ENCODE results near the gene RGL2. TPM values are rescaled to one million over a fixed set of nuclear protein-coding genes. Genes with fewer than 3 reads are reported as not detected.

The RGL2 gene
- total and polyA plus RNA-seq, 10 of the 15 experiments (the other 5 are each of a cell fraction or from before 2014, with no cell fraction given): 0.84 to 21.2 (median 6.8) TPM

- intact Hi-C loops (cut with micrococcal nuclease; ENCODE audit: unreplicated experiment): no loop called here
- TF ChIP-seq PAX8 (IDR thresholded peaks at IDR 0.05): no peak
- TF ChIP-seq LARP7 (IDR thresholded peaks at IDR 0.05): no peak
- TF ChIP-seq ESRRA (IDR thresholded peaks at IDR 0.05; ENCODE audit: low read length): no peak
- TF ChIP-seq, protein P1, sequence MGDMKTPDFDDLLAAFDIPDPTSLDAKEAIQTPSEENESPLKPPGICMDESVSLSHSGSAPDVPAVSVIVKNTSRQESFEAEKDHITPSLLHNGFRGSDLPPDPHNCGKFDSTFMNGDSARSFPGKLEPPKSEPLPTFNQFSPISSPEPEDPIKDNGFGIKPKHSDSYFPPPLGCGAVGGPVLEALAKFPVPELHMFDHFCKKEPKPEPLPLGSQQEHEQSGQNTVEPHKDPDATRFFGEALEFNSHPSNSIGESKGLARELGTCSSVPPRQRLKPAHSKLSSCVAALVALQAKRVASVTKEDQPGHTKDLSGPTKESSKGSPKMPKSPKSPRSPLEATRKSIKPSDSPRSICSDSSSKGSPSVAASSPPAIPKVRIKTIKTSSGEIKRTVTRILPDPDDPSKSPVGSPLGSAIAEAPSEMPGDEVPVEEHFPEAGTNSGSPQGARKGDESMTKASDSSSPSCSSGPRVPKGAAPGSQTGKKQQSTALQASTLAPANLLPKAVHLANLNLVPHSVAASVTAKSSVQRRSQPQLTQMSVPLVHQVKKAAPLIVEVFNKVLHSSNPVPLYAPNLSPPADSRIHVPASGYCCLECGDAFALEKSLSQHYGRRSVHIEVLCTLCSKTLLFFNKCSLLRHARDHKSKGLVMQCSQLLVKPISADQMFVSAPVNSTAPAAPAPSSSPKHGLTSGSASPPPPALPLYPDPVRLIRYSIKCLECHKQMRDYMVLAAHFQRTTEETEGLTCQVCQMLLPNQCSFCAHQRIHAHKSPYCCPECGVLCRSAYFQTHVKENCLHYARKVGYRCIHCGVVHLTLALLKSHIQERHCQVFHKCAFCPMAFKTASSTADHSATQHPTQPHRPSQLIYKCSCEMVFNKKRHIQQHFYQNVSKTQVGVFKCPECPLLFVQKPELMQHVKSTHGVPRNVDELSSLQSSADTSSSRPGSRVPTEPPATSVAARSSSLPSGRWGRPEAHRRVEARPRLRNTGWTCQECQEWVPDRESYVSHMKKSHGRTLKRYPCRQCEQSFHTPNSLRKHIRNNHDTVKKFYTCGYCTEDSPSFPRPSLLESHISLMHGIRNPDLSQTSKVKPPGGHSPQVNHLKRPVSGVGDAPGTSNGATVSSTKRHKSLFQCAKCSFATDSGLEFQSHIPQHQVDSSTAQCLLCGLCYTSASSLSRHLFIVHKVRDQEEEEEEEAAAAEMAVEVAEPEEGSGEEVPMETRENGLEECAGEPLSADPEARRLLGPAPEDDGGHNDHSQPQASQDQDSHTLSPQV (IDR thresholded peaks at IDR 0.05): no peak
- TF ChIP-seq KAT2A (conservative IDR thresholded peaks at IDR 0.05; ENCODE audit: control insufficient read depth, low read depth, low read length): no peak
- no peak for TF ChIP-seq BHLHE40 (IDR thresholded peaks at IDR 0.05; ENCODE audit: borderline replicate concordance in 1 of 2, low read depth in 2 of 2, low read length in 1 of 2)
- TF ChIP-seq ZNF207 (IDR thresholded peaks at IDR 0.05; ENCODE audit: borderline replicate concordance): no peak
- no peak for TF ChIP-seq SIX5 (IDR thresholded peaks at IDR 0.05; ENCODE audit: low read depth, low read length, severe bottlenecking)
- TF ChIP-seq IRF4 (IDR thresholded peaks at IDR 0.05; ENCODE audit: low read depth, low read length): no peak
- TF ChIP-seq BRCA1 (IDR thresholded peaks at IDR 0.05; ENCODE audit: low read depth, low read length): no peak
- no peak for TF ChIP-seq FOS (IDR thresholded peaks at IDR 0.05; ENCODE audit: borderline replicate concordance, extremely low read depth, insufficient read length)
- no peak for TF ChIP-seq MYC (IDR thresholded peaks at IDR 0.05; ENCODE audit: insufficient read depth, insufficient read length, insufficient replicate concordance, low read length, severe bottlenecking)
- no peak for TF ChIP-seq RELA (IDR thresholded peaks at IDR 0.05; ENCODE audit: borderline replicate concordance, partially characterized antibody)
- no peak for TF ChIP-seq SMAD1 (IDR thresholded peaks at IDR 0.05; ENCODE audit: low read depth, partially characterized antibody)
- no peak for TF ChIP-seq TCF12 (IDR thresholded peaks at IDR 0.05; ENCODE audit: low read depth, low read length)
- TF ChIP-seq EED (IDR thresholded peaks at IDR 0.05; ENCODE audit: low read depth): no peak
- no peak for TF ChIP-seq ZZZ3 (IDR thresholded peaks at IDR 0.05; ENCODE audit: control insufficient read depth, insufficient read length, low read depth)
- no peaks in the 10 kb centered on the region for H3K36me3 ChIP-seq (ENCODE audit: control insufficient read depth in 2 of 2, insufficient read depth in 2 of 2, low read length in 1 of 2)
- no peak overlapping the region for H3K4me2 ChIP-seq (ENCODE audit: control insufficient read depth, insufficient read depth)
- ChIA-PET CTCF (interaction anchor here (5.6 kb wide), 1 partner anchor 11 kb away, joined by 25 read pairs; no protein-coding TSS in a partner anchor), SMC1A (ENCODE audit: uncharacterized antibody, unreplicated experiment) (no interaction called here), POLR2A (no interaction called here), RAD21 (ENCODE audit: unreplicated experiment) (no interaction called here)
- no peak for DNase-seq (ENCODE audit: low read depth, low spot score)
- no peaks in the 10 kb centered on the region for H3K79me2 ChIP-seq (ENCODE audit: control insufficient read depth, insufficient read depth, low read length)
- no peaks in the 10 kb centered on the region for H3K27me3 ChIP-seq (replicated peaks in 1 of 2; ENCODE audit: control insufficient read depth in 2 of 2, insufficient read depth in 2 of 2, low read length in 1 of 2)
- 83% methylated on average over 4 of the region's 4 CpGs for WGBS (ENCODE audit: insufficient coverage, insufficient replicate concordance, low lambda C conversion rate, missing lambda C conversion rate)
- BruUV-seq (replicated peaks): no TSS peak
- peaks cover 6% of the 10 kb centered on the region; the same call in 1 of the 2 replicates for H3K4me1 ChIP-seq (ENCODE audit: control insufficient read depth, insufficient read depth, low read length)
- no peak overlapping the region for H2AFZ ChIP-seq (ENCODE audit: control insufficient read depth, low read depth, low read length)
- H3K4me3 ChIP-seq: no peak overlapping the region
- no peak overlapping the region for H3K9ac ChIP-seq (ENCODE audit: control insufficient read depth, insufficient read depth, low read length)
- no peak for FAIRE-seq
- in situ Hi-C loops (cut with MboI): no loop called here
- no peak overlapping the region for H3K27ac ChIP-seq (ENCODE audit: control insufficient read depth, insufficient read depth)
- no peak for ATAC-seq
- H4K20me1 ChIP-seq (ENCODE audit: control insufficient read depth, insufficient read depth): no peaks in the 10 kb centered on the region
- H3K9me3 ChIP-seq (replicated peaks; ENCODE audit: control insufficient read depth, insufficient read depth, low read length): no peaks in the 10 kb centered on the region
Measured at GRCh38 chr6:33333666-33334065, 34.9 kb upstream of the RGL2 start.
